Measurements from ENCODE around the gene ROPN1L. TPM values are rescaled to one million over a fixed set of nuclear protein-coding genes. Genes with fewer than 3 reads are reported as not detected.
A peak's percentile ranks its signal among the peaks of the same experiment; 100 is the strongest.

Gene ROPN1L
- total and polyA plus RNA-seq, 3 donors from 2014 or later: 199 to 538 (median 333) TPM

- TF ChIP-seq POLR2A (IDR thresholded peaks at IDR 0.05): no peak
- TF ChIP-seq CTCF (IDR thresholded peaks at IDR 0.05): no peak
- intact Hi-C loops (cut with DNase I; ENCODE audit: low total_unique reads): no loop called here
- Histone ChIP-seq H3K27ac (peak overlapping the region in 1 of 2 donors; percentile 44), H3K9me3 (no peaks in the 10 kb centered on the region), H3K4me3 (no peak overlapping the region), H3K36me3 (ENCODE audit: low read depth, missing control alignments) (no peaks in the 10 kb centered on the region), H3K27me3 (no peaks in the 10 kb centered on the region), H3K4me1 (no peaks in the 10 kb centered on the region)
- 67 to 75% methylated on average over 2 of the region's 2 CpGs for WGBS, 2 donors
- no peak for DNase-seq
These were observed 41.3 kb upstream of the ROPN1L start for GRCh38 chr5:10400411-10400810.

- H3K9me3 ChIP-seq: no peaks in the 10 kb centered on the region
- H3K4me1 ChIP-seq: no peaks in the 10 kb centered on the region
- WGBS, 2 donors: 41 to 47% methylated on average over 3 of the region's 3 CpGs
- intact Hi-C loops (cut with DNase I; ENCODE audit: low total_unique reads): no loop called here
- no peak for DNase-seq
- no peaks in the 10 kb centered on the region for H3K27me3 ChIP-seq
- TF ChIP-seq POLR2A (IDR thresholded peaks at IDR 0.05) (no peak), CTCF (IDR thresholded peaks at IDR 0.05) (no peak)
- H3K27ac ChIP-seq: peak overlapping the region in 1 of 2 donors; percentile 44
- no peaks in the 10 kb centered on the region for H3K36me3 ChIP-seq (ENCODE audit: low read depth, missing control alignments)
- H3K4me3 ChIP-seq: no peak overlapping the region
These were observed 40.8 kb upstream of the ROPN1L start for GRCh38 chr5:10400831-10401230.

GRCh38 chr5:10401498-10401897, 40.2 kb upstream of the ROPN1L start:
- Histone ChIP-seq H3K27me3 (no peaks in the 10 kb centered on the region), H3K4me3 (no peak overlapping the region), H3K9me3 (no peaks in the 10 kb centered on the region), H3K4me1 (no peaks in the 10 kb centered on the region), H3K36me3 (ENCODE audit: low read depth, missing control alignments) (no peaks in the 10 kb centered on the region), H3K27ac (no peak overlapping the region)
- 73 to 92% methylated on average over 1 of the region's 1 CpG for WGBS, 2 donors
- no peak for TF ChIP-seq CTCF (IDR thresholded peaks at IDR 0.05)
- TF ChIP-seq POLR2A (IDR thresholded peaks at IDR 0.05): no peak
- intact Hi-C loops (cut with DNase I; ENCODE audit: low total_unique reads): no loop called here
- no peak for DNase-seq

GRCh38 chr5:10403829-10404228, 37.9 kb upstream of the ROPN1L start:
- intact Hi-C loops (cut with DNase I; ENCODE audit: low total_unique reads): no loop called here
- no peak for TF ChIP-seq CTCF (IDR thresholded peaks at IDR 0.05)
- no peak for TF ChIP-seq POLR2A (IDR thresholded peaks at IDR 0.05)
- H3K4me3 ChIP-seq: no peak overlapping the region
- H3K27ac ChIP-seq: no peak overlapping the region
- WGBS, 2 donors: 97 to 100% methylated on average over 1 of the region's 1 CpG
- no peaks in the 10 kb centered on the region for H3K36me3 ChIP-seq (ENCODE audit: low read depth, missing control alignments)
- H3K27me3 ChIP-seq: no peaks in the 10 kb centered on the region
- no peak for DNase-seq
- H3K9me3 ChIP-seq: no peaks in the 10 kb centered on the region
- no peaks in the 10 kb centered on the region for H3K4me1 ChIP-seq

- intact Hi-C loops (cut with DNase I; ENCODE audit: low total_unique reads): no loop called here
- no peak for DNase-seq
- Histone ChIP-seq H3K9me3 (no peaks in the 10 kb centered on the region), H3K36me3 (ENCODE audit: low read depth, missing control alignments) (no peaks in the 10 kb centered on the region), H3K4me1 (no peaks in the 10 kb centered on the region), H3K27ac (no peak overlapping the region), H3K27me3 (no peaks in the 10 kb centered on the region), H3K4me3 (no peak overlapping the region)
- TF ChIP-seq CTCF (IDR thresholded peaks at IDR 0.05): no peak
- TF ChIP-seq POLR2A (IDR thresholded peaks at IDR 0.05): no peak
- WGBS, 2 donors: 74 to 80% methylated on average over 3 of the region's 3 CpGs
These were observed 35.0 kb upstream of the ROPN1L start for GRCh38 chr5:10406651-10407050.
